NCI-H446 treated with DMSO at 0.1 percent for 48 hours (cell line): Measurements from ENCODE around the gene PIP4P1.
A peak's percentile ranks its signal among the peaks of the same experiment; 100 is the strongest.

Source experiments
- DNase-seq: peaks from one replicate; lab custom pipeline; 2025; lab: John Stamatoyannopoulos, UW

Gene PIP4P1

DNA sequence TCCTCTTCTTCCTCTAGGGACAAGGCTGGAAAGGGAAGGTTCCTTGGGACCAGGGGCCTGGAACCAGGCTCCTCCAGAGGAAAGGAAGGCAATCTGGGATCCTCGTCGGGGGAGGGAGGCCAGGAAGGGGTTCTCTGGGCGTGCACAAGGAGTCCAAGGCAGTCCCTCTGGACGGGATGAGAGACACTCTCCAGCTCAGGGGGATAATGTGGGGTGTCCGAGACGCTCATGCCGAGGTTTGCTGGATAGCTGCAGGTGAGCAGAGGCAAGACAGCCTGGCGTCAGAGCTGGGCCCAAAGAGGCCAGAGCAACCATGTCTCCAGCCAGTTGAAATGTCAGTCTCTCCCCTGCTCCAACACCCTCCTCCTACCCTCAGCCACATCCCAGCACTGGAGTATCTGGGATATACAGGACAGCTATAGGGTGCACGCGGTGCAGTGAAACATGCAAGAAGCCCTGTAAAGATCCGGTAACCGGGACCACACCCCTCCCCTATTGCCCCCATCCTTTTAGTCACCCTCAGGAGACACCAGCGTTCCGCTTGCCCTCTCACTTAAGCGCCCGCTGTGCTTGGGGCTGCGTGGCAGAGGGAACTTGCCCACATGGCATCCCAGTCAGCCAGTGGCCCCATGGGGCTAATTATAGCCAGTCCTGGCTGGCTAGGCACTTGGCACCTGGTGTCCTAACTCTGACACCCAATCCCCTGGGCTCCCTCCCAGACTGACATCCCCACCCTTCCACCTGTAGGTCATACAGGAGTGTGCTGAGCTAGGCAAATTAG is 25.5 kb downstream of the PIP4P1 start, which contains the start of gene KLHL33:
KLHL33 (minus strand) TSS at position 585 of the 781 bp plus-strand sequence; CDS start at position 230, 355 bp downstream.
- DNase-seq, result no peak

DNA sequence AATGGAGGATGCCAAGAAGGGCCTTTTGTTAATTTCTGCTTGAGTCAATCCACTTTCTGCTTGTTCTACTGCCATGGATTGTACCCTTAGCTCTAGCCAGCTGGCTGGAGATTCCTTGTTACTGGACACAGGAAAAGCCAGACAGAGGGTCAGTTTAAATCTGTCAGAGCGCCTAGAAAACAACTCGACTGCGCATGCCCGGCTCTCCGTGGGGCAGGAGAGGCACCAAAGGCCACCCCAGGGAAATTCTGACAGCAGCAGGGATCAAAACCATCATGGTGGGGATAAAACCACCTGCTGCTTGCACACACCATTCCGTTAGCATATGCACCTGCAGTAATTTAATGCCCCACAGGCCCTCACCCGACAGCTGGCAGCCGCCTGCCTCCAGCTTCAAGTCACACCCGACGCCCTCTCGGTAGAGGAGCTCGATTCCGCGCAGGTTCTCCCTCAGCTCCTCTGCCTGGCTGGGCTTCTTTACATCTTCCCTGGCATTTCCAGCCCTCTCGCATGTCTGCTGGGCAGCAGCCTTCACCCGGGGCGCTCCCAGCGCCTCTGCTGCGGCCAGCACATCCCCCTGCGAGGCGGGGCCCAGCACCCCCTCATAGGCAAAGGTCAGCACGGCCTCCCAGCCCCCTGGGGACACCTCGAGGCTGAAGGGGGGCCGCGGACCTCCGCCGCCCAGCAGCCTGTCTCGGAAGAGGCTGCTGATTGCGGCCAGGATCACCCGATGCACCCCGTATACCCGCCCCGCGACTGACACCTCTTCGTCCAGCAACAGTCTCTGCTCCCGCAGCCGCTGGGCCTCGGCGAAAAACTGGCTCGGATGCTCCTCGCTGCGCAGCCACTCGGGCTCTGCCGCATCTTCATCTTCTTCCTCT is 26.3 kb downstream of the PIP4P1 start:
- no peak for DNase-seq

DNA sequence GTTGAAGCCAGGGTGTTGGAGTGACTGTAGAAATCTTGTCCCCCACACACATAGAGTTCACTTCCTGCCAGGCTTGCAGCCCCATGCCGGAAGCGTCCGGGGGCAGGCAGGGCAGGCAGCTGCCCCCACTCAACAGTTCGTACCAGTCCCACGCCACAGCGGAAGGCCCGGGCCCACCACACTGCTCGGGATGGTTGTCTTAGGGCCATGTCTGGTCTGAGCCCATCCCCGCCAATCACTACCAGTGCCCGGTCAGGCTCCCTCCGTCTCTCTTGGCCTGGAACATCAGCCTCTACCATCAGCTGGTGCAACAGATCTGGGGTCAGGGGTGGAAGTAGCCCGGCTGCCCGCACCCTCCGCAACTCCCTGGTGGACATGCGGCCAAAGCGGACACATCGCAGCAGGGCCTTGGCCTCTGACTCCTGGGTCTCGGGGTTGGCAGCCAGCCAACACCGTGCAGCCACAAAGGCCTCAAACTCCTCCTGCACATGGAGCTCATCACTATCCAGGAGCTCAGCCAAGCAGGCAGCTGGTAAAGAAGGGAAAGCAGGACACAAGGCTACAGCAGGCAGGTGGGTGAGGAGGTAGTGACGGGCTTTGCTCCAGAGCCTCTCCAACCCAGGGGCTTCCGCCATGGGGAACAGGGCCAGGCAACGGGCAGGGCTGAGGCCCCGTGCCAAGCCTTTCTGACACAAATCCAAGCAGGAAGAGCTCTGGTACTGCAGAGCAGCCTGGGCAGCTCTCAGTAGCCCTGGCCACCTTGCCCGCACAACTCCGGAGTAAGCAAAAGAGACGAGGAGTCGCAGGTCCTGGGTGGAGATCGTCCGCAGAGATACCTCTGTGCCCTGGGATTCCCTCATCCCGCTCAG is 31.2 kb downstream of the PIP4P1 start:
- peak; percentile 71 for DNase-seq

DNA sequence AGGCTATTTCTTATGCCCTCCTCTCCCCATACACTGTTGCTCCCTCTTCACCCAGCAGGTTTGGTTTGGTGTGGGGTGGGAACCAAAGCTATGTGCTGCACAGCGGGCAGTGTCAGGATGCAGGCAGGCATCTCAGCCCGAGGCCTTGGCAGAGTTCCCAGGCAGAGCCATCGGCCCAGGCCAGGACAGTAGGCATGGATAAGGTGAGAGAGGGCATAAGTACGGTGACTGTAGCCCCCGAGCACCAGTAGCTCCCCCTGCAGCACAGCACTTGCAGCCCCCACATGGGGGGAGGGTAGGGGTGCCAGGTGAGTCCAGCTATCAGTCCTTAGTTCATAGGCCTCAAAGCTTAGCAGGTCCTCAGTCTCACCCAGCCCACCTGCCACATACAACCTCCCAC is 32.4 kb downstream of the PIP4P1 start:
- no peak for DNase-seq

DNA sequence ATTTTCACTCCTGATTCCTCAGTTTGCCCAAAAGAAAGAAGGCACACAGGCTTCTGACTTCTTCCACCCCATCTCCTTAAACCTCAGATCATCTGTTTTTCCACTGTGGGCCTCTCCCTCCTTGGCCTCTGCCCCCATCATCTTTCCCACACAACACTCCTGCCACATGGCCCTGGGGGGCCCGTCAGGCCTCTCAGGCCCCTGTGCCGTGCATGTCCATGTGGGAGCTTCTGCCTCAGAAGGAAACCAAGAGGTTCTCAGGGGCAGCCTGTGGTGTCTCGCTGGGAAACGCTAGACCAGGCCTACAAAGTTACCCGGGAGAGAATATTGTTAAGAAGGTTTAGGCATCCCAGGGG is 33.2 kb downstream of the PIP4P1 start:
- no peak for DNase-seq

DNA sequence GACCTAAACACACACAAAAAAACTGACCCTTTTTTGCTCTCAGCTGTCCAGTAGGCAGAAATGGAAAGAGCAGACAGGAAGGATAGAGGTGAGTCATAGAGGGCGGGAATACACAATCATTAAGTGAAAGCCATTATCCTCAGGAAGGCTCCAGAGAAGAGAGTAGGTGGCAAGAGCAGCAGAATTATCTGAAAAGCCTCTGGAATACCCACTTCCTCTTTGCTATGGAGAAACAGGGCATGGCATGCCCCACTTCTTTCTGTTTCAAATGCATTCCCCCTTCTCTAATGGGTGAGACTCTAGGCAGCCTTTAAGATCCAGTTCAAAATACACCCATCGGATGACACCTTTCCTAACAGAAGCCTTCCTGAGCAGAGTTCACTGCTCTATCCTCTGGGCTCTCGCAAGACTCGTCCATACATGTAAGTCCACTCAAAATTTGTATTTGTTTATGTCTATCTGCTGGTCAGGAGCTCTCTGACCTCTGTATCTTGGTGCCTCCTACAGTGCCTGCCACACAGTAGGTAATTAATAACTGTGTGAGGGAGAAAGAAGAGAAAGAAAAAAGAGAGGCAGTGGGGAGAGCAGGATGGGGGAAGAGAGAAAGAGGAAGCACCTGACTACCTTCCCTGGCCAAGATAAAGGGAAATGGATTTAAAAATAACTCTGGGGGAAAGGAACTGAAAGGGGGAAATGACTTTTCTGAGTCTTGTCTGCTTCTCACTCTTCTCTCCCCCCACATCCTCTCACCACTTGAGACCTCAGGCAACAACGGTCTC is 33.8 kb downstream of the PIP4P1 start:
- no peak for DNase-seq

DNA sequence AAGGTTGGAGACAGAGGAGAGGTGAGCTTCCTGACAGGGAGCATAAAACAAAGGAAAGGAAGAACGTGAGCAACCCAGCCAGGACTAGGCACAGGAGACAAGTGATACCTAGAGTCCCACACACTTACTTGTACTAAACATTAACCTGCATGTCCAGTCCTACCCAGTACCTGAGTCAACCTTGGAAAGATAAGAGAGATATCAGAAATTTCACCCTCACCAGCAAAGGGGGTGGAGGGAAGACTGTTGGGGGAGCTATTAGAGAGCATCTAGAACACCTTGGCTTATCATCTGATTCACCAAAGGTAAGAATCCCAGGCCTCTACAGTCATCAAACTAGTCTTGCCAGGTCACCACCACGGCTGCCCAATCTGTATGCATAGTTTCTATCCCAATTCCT is 36.4 kb downstream of the PIP4P1 start:
- no peak for DNase-seq

DNA sequence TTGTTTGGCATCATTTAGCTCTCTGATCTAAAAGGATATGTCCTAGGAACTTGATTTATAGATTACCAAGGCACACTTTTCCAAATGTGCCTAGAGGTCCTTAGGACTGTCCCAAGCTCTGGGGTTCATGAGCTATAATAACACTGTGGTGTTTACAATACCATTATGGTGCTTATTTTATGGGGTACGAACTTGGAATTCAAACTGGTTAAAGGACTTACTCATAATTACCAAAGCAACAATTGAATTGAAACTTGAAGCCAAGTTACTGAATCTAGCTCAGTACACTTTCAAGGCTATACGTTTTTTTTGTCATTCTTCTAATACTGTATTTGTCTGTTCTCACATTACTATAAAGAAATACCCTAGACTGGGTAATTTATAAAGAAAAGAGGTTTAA is 38.3 kb downstream of the PIP4P1 start:
- no peak for DNase-seq

DNA sequence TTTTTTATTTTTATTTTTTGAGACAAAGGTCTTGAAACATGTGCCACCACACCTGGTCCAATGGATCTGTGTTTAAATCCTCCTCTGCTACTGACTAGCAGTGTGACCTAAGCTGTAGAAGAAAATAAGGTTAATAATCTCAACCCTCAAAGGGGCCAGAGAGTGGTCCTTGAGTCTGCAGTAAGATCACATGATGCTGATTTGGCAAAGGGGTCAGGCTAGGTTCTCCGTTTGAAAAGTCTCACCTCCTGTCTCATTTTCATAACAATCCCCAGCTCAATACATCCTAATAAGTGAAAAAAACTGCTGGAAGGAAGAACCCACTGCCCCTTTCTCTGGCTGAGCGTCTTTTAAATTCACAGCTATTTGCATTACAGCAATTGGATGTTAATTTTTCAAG is 40.0 kb downstream of the PIP4P1 start:
- no peak for DNase-seq

DNA sequence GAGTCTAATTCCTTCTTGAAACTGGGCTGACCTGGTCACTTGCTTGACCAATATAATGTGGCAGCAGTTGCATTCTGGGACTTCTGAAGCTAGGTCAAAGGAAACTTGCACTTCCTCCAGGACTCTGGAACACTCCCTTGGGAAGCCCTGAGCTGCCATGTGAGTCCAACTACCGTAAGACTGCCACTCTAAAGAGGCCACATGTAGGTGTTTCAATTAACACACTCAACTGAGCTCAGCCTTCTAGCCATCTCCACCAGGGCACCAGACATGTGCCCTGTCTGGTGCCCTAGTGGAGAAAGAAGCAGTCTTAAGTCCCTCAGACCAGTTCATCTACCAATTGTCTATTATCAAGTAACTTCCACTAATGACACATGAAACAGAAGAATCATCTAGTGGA is 41.8 kb downstream of the PIP4P1 start:
- DNase-seq, result no peak

DNA sequence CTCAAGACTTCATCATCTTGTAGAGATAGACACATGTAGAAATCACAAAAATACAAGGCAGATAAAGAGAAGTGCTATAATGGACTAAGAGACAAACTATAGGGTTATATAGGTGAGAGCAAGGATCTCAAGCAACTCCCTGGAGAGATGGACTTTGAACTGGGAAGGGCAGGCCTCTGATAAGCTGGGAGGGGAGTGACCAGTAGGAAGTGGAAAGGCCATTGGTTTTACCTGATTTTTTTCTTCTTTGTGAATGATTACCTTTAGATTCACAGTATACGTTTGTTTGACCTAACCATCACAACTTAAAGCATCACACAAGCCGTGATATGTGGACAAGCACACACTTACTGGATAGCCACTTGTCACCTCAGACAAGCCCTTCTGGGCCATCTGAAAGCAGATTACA is 42.7 kb downstream of the PIP4P1 start:
- no peak for DNase-seq

DNA sequence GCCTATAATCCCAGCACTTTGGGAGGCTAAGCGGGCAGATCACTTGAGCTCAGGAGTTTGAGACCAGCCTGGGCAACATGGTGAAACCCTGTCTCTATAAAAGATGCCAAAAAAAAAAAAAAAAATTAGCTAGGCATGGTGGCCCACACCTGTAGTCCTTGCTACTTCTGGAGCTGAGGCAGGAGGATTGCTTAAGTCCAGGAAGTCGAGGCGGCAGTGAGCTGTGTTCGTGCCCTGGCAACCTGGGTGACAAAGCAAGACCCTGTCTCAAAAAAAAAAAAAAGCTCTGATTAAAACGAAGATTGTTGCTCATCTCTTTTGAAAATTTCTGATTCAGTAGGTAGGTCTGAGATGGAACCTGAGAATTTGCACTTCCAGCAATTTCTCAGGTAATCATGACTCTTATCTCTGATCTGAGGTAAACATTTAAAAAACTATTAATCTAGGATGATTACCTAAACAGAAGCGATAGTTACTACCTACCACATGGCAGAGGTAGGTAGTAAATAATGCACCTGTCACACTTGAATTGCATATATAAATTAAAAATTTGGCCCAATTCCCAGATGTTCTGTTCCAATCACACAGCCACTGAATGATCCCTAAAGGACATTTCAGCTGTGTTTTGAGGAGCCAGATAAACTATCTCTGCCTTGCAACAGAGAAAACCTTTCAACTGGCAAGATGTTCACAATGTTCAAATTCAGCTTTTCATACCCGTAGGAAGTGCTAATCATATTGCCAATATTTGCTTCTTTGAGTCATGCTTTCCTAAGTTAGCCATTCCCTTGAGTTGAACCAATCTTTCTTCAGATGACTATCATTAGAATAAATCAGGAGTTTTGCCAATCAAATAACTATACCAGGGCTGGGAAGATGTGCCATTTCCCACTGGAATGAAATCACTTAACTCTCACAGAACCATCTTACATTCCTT is 43.7 kb downstream of the PIP4P1 start:
- DNase-seq, result no peak

DNA sequence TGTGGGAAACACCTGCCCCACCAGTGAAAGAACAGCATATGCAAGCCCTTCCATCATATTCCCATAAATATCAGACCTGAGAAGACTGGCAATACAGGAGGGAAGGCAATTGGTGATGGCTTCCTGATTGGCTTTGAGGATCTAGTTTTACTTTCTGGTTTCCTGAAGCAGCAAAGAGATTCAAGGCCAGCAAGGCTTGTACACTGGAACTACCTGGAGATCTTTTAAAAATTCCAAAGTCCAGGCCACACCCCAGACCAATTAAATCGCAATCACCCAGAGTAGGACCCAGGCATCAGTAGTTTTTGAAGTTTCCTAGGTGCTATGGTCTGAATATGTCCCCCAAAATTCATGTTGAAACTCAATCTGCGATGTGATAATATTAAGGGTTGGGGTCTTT is 45.0 kb downstream of the PIP4P1 start:
- DNase-seq, result no peak

DNA sequence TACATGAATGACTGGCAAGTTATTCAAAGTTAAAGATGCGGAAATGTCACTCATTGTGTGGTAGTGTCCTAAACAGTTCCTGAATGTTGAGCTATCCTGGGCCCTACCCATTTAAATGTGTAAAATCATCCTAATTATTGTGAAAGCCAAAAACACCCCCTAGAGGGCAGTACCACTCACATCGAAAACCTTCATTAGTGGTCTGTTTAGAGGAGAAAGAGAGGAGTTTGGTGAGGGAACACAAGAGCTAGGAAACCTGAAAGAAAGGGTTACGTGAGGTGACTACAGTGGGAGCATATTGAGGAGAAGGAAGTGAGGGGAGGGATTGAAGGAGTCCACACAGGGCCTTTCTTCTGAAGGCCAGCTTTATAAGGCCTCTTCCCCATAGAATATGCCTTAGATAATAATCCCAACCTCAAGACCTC is 45.4 kb downstream of the PIP4P1 start:
- DNase-seq, result peak; percentile 61

DNA sequence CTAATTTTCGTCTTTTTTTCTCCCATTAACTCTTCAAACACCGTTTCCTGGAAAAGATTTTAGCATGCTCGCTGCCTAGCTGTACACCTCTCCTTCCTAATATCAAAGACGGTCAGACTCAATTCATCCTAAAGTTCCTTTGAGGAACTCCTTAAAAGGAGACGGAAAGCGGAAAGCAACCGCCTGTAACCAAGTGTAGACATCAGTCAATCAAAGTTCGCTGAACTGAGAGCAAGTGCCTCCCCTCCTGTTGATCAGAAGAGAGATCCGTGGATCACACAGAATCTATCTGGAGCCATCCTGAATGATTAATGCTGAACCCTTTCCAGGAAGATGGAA is 47.5 kb downstream of the PIP4P1 start:
- DNase-seq, result no peak

DNA sequence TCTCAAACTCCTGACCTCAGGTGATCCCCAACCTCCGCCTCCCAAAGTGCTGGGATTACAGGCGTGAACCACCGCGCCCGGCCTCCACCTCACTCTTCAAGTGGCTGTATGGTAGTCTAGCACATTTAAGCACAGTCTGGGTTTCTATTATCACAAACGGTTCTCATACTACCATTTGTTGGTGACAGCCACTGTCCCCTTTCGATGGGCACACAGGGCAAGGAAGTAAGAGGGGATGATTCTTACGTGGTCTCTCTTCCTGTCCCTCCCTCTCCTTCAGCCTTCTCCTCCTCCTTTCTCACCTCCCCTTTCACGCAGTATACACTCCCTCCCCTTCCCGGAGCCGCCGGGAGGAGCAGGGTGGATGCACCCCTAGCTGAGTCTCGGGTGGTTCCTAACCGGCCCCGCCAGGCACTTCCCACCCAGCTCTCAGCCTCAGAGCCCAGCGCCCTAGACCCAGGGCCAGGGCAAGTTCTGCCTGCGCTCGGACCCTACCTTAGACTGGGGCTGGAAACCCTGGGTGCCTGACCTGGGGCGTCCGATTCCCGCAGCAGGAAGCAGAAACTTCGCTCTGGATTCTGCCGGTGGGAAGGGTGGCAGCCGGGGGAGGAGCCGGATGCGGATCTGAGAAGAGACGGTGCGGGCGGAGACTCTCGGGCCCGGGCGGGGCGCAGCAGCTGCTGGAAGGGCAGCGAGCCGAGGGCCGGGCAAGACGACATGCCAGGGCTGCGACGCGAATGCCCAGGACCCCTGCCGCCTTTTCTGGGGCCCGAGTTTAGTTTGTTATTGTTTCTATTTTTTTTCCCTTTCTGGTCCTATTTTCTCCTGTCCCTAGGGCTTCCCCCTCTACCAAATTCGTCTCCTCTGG is 48.1 kb downstream of the PIP4P1 start, which contains the start of gene TEP1:
TEP1 (minus strand) TSS at position 626 of the 868 bp plus-strand sequence. CDS start 5,062 bp downstream, outside the sequence.
- DNase-seq, result peak; percentile 72

DNA sequence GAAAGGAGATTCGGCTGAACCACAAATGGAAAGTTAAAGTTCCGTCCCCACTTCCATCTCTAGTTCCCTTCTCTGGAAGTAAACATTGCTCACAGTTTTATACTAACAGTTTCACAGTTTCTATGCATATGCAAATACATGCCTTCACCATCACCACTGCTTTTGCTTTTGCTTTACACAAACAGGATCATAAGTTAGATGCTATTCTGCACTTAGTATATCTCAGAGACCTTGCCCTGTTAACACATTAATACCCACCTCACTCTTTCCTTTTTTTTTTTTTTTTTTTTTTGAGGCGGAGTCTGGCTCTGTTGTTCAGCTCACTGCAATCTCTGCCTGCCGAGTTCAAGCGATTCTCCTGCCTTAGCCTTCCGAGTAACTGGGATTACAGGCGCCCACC is 48.8 kb downstream of the PIP4P1 start:
- DNase-seq, result no peak

DNA sequence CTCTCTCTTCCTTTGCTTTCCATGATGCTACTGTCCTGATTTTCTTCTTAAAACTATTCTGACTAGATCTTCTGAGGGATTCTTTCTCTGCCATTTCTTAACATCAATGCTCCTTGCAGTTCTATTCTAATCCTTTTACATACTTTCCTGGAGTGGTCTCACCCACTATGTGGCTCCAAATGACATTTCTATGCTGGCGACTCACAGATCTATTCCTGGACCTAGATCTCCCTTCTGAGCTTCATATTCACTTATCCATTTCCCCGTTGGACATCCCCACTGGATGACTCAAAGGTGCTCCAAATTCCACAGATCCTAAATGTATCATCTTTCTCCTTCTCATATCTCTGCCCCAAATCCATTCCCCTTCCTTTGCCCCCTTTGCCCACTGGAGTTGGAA is 52.0 kb downstream of the PIP4P1 start:
- DNase-seq, result no peak
